ENCODE measurements around the gene MBD3L2.
"Not testable (repeated sequence)": the region's sequence is repeated elsewhere in the genome, so short reads cannot be mapped to it uniquely, and the experiment has no call there.

MBD3L2 gene

DNA sequence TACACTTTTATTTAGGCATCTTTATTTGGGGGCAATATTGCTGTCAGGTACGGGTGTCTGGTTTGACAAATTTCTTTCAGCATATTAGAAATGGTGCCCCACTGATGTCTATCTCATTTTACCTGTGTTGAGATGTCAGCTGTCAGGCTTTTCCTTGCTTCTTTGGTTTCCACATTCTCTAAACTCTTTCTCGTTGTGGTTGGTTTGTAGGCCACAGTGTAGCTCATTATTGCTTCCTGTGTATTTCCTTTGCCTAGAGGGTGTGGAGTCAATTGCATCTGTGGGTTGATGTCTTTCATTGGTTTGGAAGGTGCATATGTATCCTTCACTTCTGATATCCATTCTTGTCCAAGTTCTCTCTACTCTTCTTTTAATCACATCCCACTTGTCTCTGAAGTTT lies 10.9 kb downstream of the MBD3L2 start:
- H3K36me3 ChIP-seq (ENCODE audit: control insufficient read depth, insufficient read depth, low read length); H3K9me3 ChIP-seq (ENCODE audit: control insufficient read depth, insufficient read depth, low read length); H3K27me3 ChIP-seq (ENCODE audit: control insufficient read depth, insufficient read depth, low read length); H3K4me1 ChIP-seq (ENCODE audit: control insufficient read depth, insufficient read depth, low read length); H3K4me3 ChIP-seq (ENCODE audit: low read length); H3K27ac ChIP-seq (ENCODE audit: low read length); DNase-seq (ENCODE audit: low read depth, low spot score): not testable (repeated sequence)
- no CpG with 5 or more reads among the region's 2 CpGs for WGBS (ENCODE audit: insufficient coverage, insufficient read length)

GRCh38 chr19:7063339-7063738 lies 14.2 kb downstream of the MBD3L2 start:
- Histone ChIP-seq H3K9me3 (ENCODE audit: control insufficient read depth, insufficient read depth, low read length) (no peaks in the 10 kb centered on the region; the same call in 1 of the 2 replicates), H3K36me3 (ENCODE audit: control insufficient read depth, insufficient read depth, low read length) (no peaks in the 10 kb centered on the region), H3K4me3 (ENCODE audit: low read length) (no peak overlapping the region), H3K4me1 (ENCODE audit: control insufficient read depth, insufficient read depth, low read length) (no peaks in the 10 kb centered on the region), H3K27ac (ENCODE audit: low read length) (no peak overlapping the region), H3K27me3 (ENCODE audit: control insufficient read depth, insufficient read depth, low read length) (no peaks in the 10 kb centered on the region)
- DNase-seq (ENCODE audit: low read depth, low spot score) = no peak
- no CpG with 5 or more reads among the region's 4 CpGs for WGBS (ENCODE audit: insufficient coverage, insufficient read length)

GRCh38 chr19:7063764-7064418 lies 14.8 kb downstream of the MBD3L2 start:
- no CpG with 5 or more reads among the region's 9 CpGs for WGBS (ENCODE audit: insufficient coverage, insufficient read length)
- DNase-seq (ENCODE audit: low read depth, low spot score) = no peak
- no peaks in the 10 kb centered on the region; the same call in 1 of the 2 replicates for H3K9me3 ChIP-seq (ENCODE audit: control insufficient read depth, insufficient read depth, low read length)
- H3K27ac ChIP-seq (ENCODE audit: low read length) = no peak overlapping the region
- H3K27me3 ChIP-seq (ENCODE audit: control insufficient read depth, insufficient read depth, low read length) = no peaks in the 10 kb centered on the region
- H3K36me3 ChIP-seq (ENCODE audit: control insufficient read depth, insufficient read depth, low read length) = no peaks in the 10 kb centered on the region
- no peaks in the 10 kb centered on the region for H3K4me1 ChIP-seq (ENCODE audit: control insufficient read depth, insufficient read depth, low read length)
- H3K4me3 ChIP-seq (ENCODE audit: low read length) = no peak overlapping the region

GRCh38 chr19:7067122-7067521 lies 18.0 kb downstream of the MBD3L2 start:
- H3K36me3 ChIP-seq (ENCODE audit: control insufficient read depth, insufficient read depth, low read length); H3K9me3 ChIP-seq (ENCODE audit: control insufficient read depth, insufficient read depth, low read length); H3K4me1 ChIP-seq (ENCODE audit: control insufficient read depth, insufficient read depth, low read length); H3K27ac ChIP-seq (ENCODE audit: low read length); H3K4me3 ChIP-seq (ENCODE audit: low read length); DNase-seq (ENCODE audit: low read depth, low spot score); H3K27me3 ChIP-seq (ENCODE audit: control insufficient read depth, insufficient read depth, low read length): not testable (repeated sequence)
- WGBS (ENCODE audit: insufficient coverage, insufficient read length) = no CpG with 5 or more reads among the region's 13 CpGs

DNA sequence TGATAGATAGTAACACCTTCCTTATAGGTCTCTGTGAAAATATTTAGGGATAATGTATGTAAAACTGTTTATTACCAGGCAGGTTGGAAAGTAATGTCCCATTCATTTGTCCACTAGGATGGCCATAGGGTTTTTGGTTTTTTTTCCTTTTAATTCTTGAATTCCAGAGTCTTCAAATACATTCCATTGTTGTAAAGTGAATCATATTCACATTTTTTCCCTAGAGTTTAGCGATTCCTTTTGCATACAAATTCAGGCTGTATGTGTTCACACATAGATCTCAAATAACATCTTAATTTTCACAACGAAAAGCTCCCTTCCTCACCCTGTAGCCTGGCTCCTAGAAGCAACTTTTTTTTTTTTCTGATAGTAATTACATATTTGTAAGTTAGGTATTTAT lies 18.6 kb downstream of the MBD3L2 start:
- H3K27me3 ChIP-seq (ENCODE audit: control insufficient read depth, insufficient read depth, low read length) = no peaks in the 10 kb centered on the region
- no CpG with 5 or more reads among the region's 2 CpGs for WGBS (ENCODE audit: insufficient coverage, insufficient read length)
- no peaks in the 10 kb centered on the region for H3K36me3 ChIP-seq (ENCODE audit: control insufficient read depth, insufficient read depth, low read length)
- H3K4me1 ChIP-seq (ENCODE audit: control insufficient read depth, insufficient read depth, low read length) = no peaks in the 10 kb centered on the region
- no peak overlapping the region for H3K4me3 ChIP-seq (ENCODE audit: low read length)
- no peak for DNase-seq (ENCODE audit: low read depth, low spot score)
- H3K9me3 ChIP-seq (ENCODE audit: control insufficient read depth, insufficient read depth, low read length) = no peaks in the 10 kb centered on the region; the same call in 1 of the 2 replicates
- H3K27ac ChIP-seq (ENCODE audit: low read length) = no peak overlapping the region

DNA sequence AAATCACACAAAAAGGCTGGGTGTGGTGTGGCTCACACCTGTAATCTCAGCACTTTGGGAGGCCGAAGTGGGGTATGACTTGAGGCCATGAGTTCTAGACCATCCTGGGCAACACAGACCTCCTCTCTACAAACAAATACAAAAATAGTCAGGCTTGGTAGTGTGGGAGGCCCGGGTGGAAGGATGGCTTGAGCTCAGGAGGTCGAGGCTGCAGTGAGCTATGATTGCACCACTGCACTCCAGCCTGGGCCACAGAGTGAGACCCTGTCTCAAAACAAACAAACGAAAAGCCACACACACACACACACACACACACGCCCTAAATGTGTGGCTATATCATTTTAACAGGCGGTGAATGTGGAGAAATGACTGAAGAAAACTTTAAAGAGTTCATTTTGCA lies 19.5 kb downstream of the MBD3L2 start:
- Histone ChIP-seq H3K27ac (ENCODE audit: low read length) (no peak overlapping the region), H3K4me1 (ENCODE audit: control insufficient read depth, insufficient read depth, low read length) (no peaks in the 10 kb centered on the region), H3K36me3 (ENCODE audit: control insufficient read depth, insufficient read depth, low read length) (peaks cover 2% of the 10 kb centered on the region; the same call in 1 of the 2 replicates), H3K27me3 (ENCODE audit: control insufficient read depth, insufficient read depth, low read length) (no peaks in the 10 kb centered on the region), H3K4me3 (ENCODE audit: low read length) (no peak overlapping the region), H3K9me3 (ENCODE audit: control insufficient read depth, insufficient read depth, low read length) (no peaks in the 10 kb centered on the region; the same call in 1 of the 2 replicates)
- no CpG with 5 or more reads among the region's 6 CpGs for WGBS (ENCODE audit: insufficient coverage, insufficient read length)
- DNase-seq (ENCODE audit: low read depth, low spot score) = no peak

- DNase-seq (ENCODE audit: low read depth, low spot score) = peak; percentile 82
- H3K4me3 ChIP-seq (ENCODE audit: low read length) = peak within 1 kb of the TSS; percentile 79
- no CpG with 5 or more reads among the region's 56 CpGs for WGBS (ENCODE audit: insufficient coverage, insufficient read length)
- no peaks in the 10 kb centered on the region for H3K27me3 ChIP-seq (ENCODE audit: control insufficient read depth, insufficient read depth, low read length)
- no peaks in the 10 kb centered on the region for H3K9me3 ChIP-seq (ENCODE audit: control insufficient read depth, insufficient read depth, low read length)
- no peak within 1 kb of the TSS for H3K27ac ChIP-seq (ENCODE audit: low read length)
- H3K36me3 ChIP-seq (ENCODE audit: control insufficient read depth, insufficient read depth, low read length) = peaks cover 2% of the 10 kb centered on the region; the same call in 1 of the 2 replicates
- no peaks in the 10 kb centered on the region for H3K4me1 ChIP-seq (ENCODE audit: control insufficient read depth, insufficient read depth, low read length)
These were observed 20.2 kb downstream of the MBD3L2 start, which contains the start of gene ZNF557 for GRCh38 chr19:7069042-7069903. Gene ZNF557 (plus strand): TSS chr19:7069703. CDS start chr19:7075075, 5,372 bp downstream.

- H3K9me3 ChIP-seq (ENCODE audit: control insufficient read depth, insufficient read depth, low read length) = no peaks in the 10 kb centered on the region
- no peak overlapping the region for H3K27ac ChIP-seq (ENCODE audit: low read length)
- no peaks in the 10 kb centered on the region for H3K27me3 ChIP-seq (ENCODE audit: control insufficient read depth, insufficient read depth, low read length)
- peaks cover 6% of the 10 kb centered on the region for H3K36me3 ChIP-seq (ENCODE audit: control insufficient read depth, insufficient read depth, low read length)
- H3K4me1 ChIP-seq (ENCODE audit: control insufficient read depth, insufficient read depth, low read length) = no peaks in the 10 kb centered on the region
- H3K4me3 ChIP-seq (ENCODE audit: low read length) = peak overlapping the region; percentile 79
- WGBS (ENCODE audit: insufficient coverage, insufficient read length) = no CpG with 5 or more reads among the region's 12 CpGs
- no peak for DNase-seq (ENCODE audit: low read depth, low spot score)
These were observed 20.7 kb downstream of the MBD3L2 start for GRCh38 chr19:7069904-7070226.

GRCh38 chr19:7072541-7072940 lies 23.4 kb downstream of the MBD3L2 start:
- no peak overlapping the region for H3K4me3 ChIP-seq (ENCODE audit: low read length)
- H3K27ac ChIP-seq (ENCODE audit: low read length) = no peak overlapping the region
- H3K27me3 ChIP-seq (ENCODE audit: control insufficient read depth, insufficient read depth, low read length) = no peaks in the 10 kb centered on the region
- peaks cover 3% of the 10 kb centered on the region; the same call in 1 of the 2 replicates for H3K9me3 ChIP-seq (ENCODE audit: control insufficient read depth, insufficient read depth, low read length)
- peaks cover 22% of the 10 kb centered on the region for H3K36me3 ChIP-seq (ENCODE audit: control insufficient read depth, insufficient read depth, low read length)
- no peak for DNase-seq (ENCODE audit: low read depth, low spot score)
- whole genome bisulfite sequencing (ENCODE audit: insufficient coverage, insufficient read length) = 100% methylated on average over 1 of the region's 6 CpGs
- no peaks in the 10 kb centered on the region for H3K4me1 ChIP-seq (ENCODE audit: control insufficient read depth, insufficient read depth, low read length)

DNA sequence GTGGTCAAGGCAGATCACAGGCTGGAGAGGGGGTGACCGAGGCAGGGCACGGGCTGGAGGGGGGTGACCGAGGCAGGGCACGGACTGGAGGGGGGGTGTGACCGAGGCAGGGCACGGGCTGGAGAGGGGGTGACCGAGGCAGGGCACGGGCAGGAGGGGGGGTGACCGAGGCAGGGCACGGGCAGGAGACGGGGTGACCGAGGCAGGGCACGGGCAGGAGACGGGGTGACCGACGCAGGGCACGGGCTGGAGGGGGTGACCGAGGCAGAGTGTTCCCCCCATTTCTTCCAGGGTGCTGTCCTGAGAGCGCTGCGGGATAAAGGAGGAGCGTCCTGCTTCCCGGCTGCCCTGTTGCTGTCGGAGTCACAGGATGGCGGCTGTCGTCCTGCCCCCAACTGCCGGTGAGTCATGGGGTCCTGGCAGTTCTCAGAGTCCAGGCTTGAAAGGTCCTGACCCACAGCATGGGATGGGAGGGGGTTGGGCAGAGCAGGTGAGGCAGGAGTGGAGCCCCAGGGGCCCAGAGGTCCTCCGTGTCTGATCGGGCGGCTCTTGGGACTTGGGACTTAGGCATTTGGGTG lies 25.7 kb downstream of the MBD3L2 start:
- WGBS (ENCODE audit: insufficient coverage, insufficient read length) = no CpG with 5 or more reads among the region's 29 CpGs
- peaks cover 27% of the 10 kb centered on the region for H3K36me3 ChIP-seq (ENCODE audit: control insufficient read depth, insufficient read depth, low read length)

More for the DNA sequence above, 25.7 kb downstream of the MBD3L2 start:
- Histone ChIP-seq H3K9me3 (ENCODE audit: control insufficient read depth, insufficient read depth, low read length) (peaks cover 3% of the 10 kb centered on the region; the same call in 1 of the 2 replicates), H3K27me3 (ENCODE audit: control insufficient read depth, insufficient read depth, low read length) (no peaks in the 10 kb centered on the region), H3K4me1 (ENCODE audit: control insufficient read depth, insufficient read depth, low read length) (no peaks in the 10 kb centered on the region), H3K27ac (ENCODE audit: low read length) (no peak overlapping the region), H3K4me3 (ENCODE audit: low read length) (no peak overlapping the region)
- DNase-seq (ENCODE audit: low read depth, low spot score) = no peak

All from iPS DF 6.9 (cell line).